A549 treated with DMSO at 1 μM for 4 hours (cell line): Measurements from ENCODE around the gene COL19A1. TPM values are rescaled to one million over a fixed set of nuclear protein-coding genes. Genes with fewer than 3 reads are reported as not detected.

Experiments
- total RNA-seq: library from RNA; stranded (reverse); fragments of 200-300 nt; extraction: Qiagen RNA extraction; gene quantifications from 5 replicates; pipeline ENCODE4 v1.2.3, GENCODE V29; 2022; ENCODE audit warnings: low read depth

The COL19A1 gene
- total RNA-seq = not detected in 5 replicates

GRCh38 chr6:69866351-69866769, at the start of gene COL19A1:
COL19A1 (plus strand) TSS chr6:69866556; CDS start chr6:69879568, 13,012 bp downstream.

Other genes with a start within 250 kb of the COL19A1 start
- gene LMBRD1, start 69.5 kb upstream of the COL19A1 start, total RNA-seq = 10.9 to 14.4 TPM (median 12.1 TPM) in 5 replicates